H7 (cell line): ENCODE measurements around the gene NCOA1. TPM values are rescaled to one million over a fixed set of nuclear protein-coding genes. Genes with fewer than 3 reads are reported as not detected.
"Not testable (repeated sequence)": the region's sequence is repeated elsewhere in the genome, so short reads cannot be mapped to it uniquely, and the experiment has no call there.

Source experiments
- DNase-seq: peaks from one replicate; pipeline ENCODE4 v3.0.0; 2012
- H3K27me3 ChIP-seq: 2 replicates; pipeline ENCODE4 v1.6.0; 2011; ENCODE audit warnings: mild to moderate bottlenecking, low read length; ENCODE audit not compliant: control insufficient read depth, insufficient read depth
- H3K36me3 ChIP-seq: replicated peaks from 2 replicates; pipeline ENCODE4 v1.5.1; 2011; ENCODE audit warnings: low read length; ENCODE audit not compliant: control insufficient read depth, insufficient read depth
- H3K4me3 ChIP-seq: 2 replicates; pipeline ENCODE4 v1.5.1; 2011; ENCODE audit warnings: low read depth, mild to moderate bottlenecking, control low read depth, low read length, moderate library complexity; ENCODE audit not compliant: insufficient read depth
- total RNA-seq: library from RNA; depleted of rRNA; stranded (reverse); fragments of >200 nt; shearing (Covaris generic); gene quantifications from 2 replicates; pipeline ENCODE4 v1.2.3, GENCODE V29; 2014

The NCOA1 gene
- total RNA-seq, 1 experiment from 2014 or later: 9.4 TPM

DNA sequence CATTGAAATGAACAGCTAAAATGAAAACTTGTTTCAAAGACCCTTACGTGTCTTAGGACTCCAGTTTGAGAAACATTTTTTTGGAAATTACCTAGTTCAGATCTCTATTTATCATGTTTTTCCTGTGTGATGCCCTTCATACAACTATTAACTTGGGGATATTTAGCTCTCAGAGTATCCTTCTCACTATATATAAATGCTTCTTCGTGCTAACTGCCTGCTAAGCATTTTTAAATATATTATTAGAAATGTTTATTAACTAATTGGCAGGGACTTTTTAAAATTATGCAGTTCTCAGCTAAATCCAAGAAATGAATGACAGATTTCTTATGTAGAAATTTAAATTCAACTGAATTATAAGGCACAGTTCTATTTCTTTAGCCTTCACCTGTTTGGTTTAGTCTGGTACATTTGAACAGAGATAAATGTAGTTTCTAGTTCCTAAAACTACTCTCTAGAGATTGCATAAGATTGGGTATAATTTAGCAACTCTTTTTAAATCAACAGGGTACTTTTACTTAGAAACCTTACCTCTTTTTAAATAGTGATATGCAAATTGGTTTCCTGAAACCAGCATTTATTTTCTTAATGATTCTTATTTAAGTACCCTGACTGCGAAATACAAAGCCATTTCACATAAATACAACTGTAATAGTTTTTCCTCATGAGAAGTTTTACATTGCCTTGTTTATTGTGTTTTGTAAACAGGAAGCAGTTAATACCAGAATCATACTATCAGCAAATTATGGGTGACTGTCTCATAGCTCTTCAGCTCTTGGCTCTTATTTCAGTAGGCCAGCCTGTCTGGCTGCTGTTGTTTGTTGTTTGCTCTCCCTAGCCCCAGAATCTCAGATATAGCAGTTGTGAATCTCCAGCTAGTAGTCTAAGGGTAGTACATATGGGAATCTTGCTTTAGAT is 161.5 kb downstream of the NCOA1 start:
- DNase-seq: no peak
- H3K36me3 ChIP-seq: no peaks in the 10 kb centered on the region
- H3K27me3 ChIP-seq: no peaks in the 10 kb centered on the region
- no peak overlapping the region for H3K4me3 ChIP-seq

DNA sequence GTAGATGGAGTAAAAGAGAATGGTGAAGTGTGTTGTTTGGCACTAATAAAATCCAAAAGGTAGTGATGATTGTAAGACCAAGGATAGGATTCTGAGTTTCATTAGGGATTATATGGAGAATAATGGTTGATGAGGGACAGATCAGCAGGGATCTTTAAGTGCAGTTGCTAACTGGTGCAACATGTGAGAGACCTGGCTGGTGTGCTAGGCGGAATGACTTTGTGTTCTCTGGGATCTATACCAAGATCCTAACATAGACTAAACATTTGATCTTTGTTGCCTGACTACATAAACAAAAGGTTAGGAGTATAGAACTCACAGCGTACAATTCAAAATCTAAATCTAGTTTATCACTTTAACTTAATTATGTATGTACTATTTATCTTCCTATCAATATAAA is 166.8 kb downstream of the NCOA1 start:
- no peak for DNase-seq
- H3K27me3 ChIP-seq: no peaks in the 10 kb centered on the region
- no peaks in the 10 kb centered on the region; the same call in 1 of the 2 replicates for H3K36me3 ChIP-seq
- H3K4me3 ChIP-seq: no peak overlapping the region

GRCh38 chr2:24658531-24659202 is 167.6 kb downstream of the NCOA1 start:
- H3K36me3 ChIP-seq: no peaks in the 10 kb centered on the region; the same call in 1 of the 2 replicates
- no peak overlapping the region for H3K4me3 ChIP-seq
- no peak for DNase-seq
- no peaks in the 10 kb centered on the region for H3K27me3 ChIP-seq

GRCh38 chr2:24659862-24660261 is 168.8 kb downstream of the NCOA1 start:
- Histone ChIP-seq H3K36me3 (no peaks in the 10 kb centered on the region; the same call in 1 of the 2 replicates), H3K4me3 (no peak overlapping the region), H3K27me3 (no peaks in the 10 kb centered on the region)
- no peak for DNase-seq

DNA sequence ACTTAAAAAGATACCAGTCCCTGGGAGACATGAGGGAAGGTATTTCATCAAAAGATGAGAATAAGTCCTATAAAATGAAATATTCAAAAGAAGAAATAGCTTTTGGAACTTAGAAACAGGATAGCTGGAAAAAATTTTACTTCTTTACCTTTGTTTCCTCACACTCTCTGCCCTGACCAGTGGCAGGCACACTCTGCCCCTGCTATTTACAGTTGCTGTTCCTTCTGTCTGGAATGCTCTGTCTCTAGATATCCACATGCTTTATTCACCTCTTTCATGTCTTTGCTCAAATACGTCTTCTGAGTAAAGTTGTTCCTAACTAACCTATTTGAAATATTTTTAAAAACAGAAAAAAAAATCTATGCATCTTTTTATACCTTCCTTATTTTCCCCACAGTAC is 176.5 kb downstream of the NCOA1 start:
- no peak for DNase-seq
- no peaks in the 10 kb centered on the region for H3K27me3 ChIP-seq
- no peaks in the 10 kb centered on the region for H3K36me3 ChIP-seq
- no peak overlapping the region for H3K4me3 ChIP-seq

DNA sequence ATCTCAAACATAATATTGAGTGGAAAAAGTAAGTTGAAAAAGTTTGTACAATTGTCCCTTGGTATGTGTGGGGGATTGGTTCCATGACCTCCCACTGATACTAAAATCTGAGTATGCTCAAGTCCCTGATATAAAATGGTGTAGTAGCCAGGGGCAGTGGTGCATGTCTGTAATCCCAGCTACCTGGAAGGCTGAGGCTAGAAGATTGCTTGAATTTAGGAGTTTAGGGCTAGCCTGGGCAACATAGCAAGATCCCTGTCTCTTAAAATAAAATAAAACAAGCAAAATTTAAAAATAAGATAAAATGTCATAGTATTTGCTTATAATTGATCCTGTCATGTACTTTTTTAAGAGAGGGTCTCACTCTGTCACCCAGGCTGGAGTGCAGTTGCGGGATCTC is 180.2 kb downstream of the NCOA1 start:
- no peak for DNase-seq
- Histone ChIP-seq H3K36me3 (no peaks in the 10 kb centered on the region), H3K27me3 (no peaks in the 10 kb centered on the region), H3K4me3 (no peak overlapping the region)

GRCh38 chr2:24672589-24672988 is 181.5 kb downstream of the NCOA1 start:
- H3K4me3 ChIP-seq: no peak overlapping the region
- H3K36me3 ChIP-seq: no peaks in the 10 kb centered on the region
- no peaks in the 10 kb centered on the region for H3K27me3 ChIP-seq
- no peak for DNase-seq

DNA sequence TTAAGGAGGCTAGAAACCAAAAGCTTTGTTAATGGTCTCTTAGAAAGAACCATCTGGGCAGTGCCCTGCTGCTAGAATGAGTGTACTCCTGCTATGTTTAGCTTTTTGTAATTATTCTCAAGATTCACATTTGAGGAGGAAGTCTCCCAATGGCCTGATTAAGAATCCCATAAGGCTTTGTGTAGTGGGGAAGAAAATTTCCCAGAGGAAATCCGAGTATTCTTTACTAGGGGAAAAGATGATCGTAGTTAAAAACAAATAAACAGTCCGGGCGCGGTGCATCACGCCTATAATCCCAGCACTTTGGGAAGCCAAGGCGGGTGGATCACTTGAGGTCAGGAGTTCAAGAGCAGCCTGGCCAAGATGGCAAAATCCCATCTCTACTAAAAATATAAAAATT is 184.3 kb downstream of the NCOA1 start:
- Histone ChIP-seq H3K27me3 (no peaks in the 10 kb centered on the region), H3K36me3 (no peaks in the 10 kb centered on the region), H3K4me3 (no peak overlapping the region)
- DNase-seq: no peak

- Histone ChIP-seq H3K4me3 (no peak overlapping the region), H3K27me3 (no peaks in the 10 kb centered on the region), H3K36me3 (no peaks in the 10 kb centered on the region)
- no peak for DNase-seq
Measured at GRCh38 chr2:24676493-24676892, 185.4 kb downstream of the NCOA1 start.

- H3K27me3 ChIP-seq, H3K4me3 ChIP-seq, H3K36me3 ChIP-seq, DNase-seq: not testable (repeated sequence)
Measured at GRCh38 chr2:24678066-24678465, 187.0 kb downstream of the NCOA1 start.

DNA sequence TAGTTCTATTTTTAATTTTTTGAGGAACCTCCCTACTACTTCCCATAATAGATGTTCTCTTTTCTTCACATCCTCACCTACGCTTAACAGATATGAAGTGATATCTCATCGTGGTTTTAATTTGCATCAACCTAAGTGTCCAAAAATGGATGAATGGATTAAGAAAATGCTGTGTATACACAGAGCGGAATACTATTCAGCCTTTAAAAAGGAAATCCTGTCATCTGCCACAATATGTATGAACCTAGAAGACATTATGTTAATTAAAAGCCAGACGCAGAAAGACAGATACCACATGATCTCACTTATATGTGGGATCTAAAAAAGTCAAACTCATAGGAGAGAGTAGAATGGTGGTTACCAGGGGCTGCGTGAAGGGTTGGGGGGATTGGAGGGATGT is 189.1 kb downstream of the NCOA1 start:
- Histone ChIP-seq H3K27me3 (no peaks in the 10 kb centered on the region), H3K4me3 (no peak overlapping the region), H3K36me3 (no peaks in the 10 kb centered on the region)
- DNase-seq: no peak

- DNase-seq: no peak
- Histone ChIP-seq H3K27me3 (no peaks in the 10 kb centered on the region), H3K4me3 (no peak overlapping the region), H3K36me3 (no peaks in the 10 kb centered on the region)
Measured at GRCh38 chr2:24682304-24682703, 191.2 kb downstream of the NCOA1 start.

GRCh38 chr2:24683408-24683807 is 192.4 kb downstream of the NCOA1 start:
- no peaks in the 10 kb centered on the region for H3K36me3 ChIP-seq
- DNase-seq: no peak
- no peak overlapping the region for H3K4me3 ChIP-seq

GRCh38 chr2:24690524-24690923 is 199.5 kb downstream of the NCOA1 start:
- Histone ChIP-seq H3K4me3 (no peak overlapping the region), H3K36me3 (no peaks in the 10 kb centered on the region), H3K27me3 (no peaks in the 10 kb centered on the region)
- DNase-seq: no peak

More at GRCh38 chr2:24683408-24683807, 192.4 kb downstream of the NCOA1 start:
- no peaks in the 10 kb centered on the region for H3K27me3 ChIP-seq

GRCh38 chr2:24691806-24692205 is 200.8 kb downstream of the NCOA1 start:
- Histone ChIP-seq H3K36me3 (no peaks in the 10 kb centered on the region), H3K27me3 (no peaks in the 10 kb centered on the region), H3K4me3 (no peak overlapping the region)
- DNase-seq: no peak
